HG03095 (cell line): ENCODE results near the gene TSPAN32.

ENCODE experiments used
- ATAC-seq: cut with Tn5 transposase; IDR thresholded peaks from one replicate; pipeline ENCODE4 v1.9.1; 2021; ENCODE audit warnings: moderate library complexity; ENCODE audit not compliant: unreplicated experiment

Gene TSPAN32

GRCh38 chr11:2314136-2314524, 12.3 kb downstream of the TSPAN32 start:
- ATAC-seq = no peak

- no peak for ATAC-seq
These were observed 12.9 kb downstream of the TSPAN32 start for GRCh38 chr11:2314525-2315394.

- no peak for ATAC-seq
These were observed 13.8 kb downstream of the TSPAN32 start for GRCh38 chr11:2315395-2316168.

- ATAC-seq = no peak
These were observed 14.6 kb downstream of the TSPAN32 start for GRCh38 chr11:2316169-2316962.

- ATAC-seq = no peak
These were observed 15.1 kb downstream of the TSPAN32 start for GRCh38 chr11:2316963-2317244.

- no peak for ATAC-seq
These were observed 15.7 kb downstream of the TSPAN32 start for GRCh38 chr11:2317354-2318050.

- no peak for ATAC-seq
These were observed 16.3 kb downstream of the TSPAN32 start for GRCh38 chr11:2318123-2318522.

- ATAC-seq = no peak
These were observed 16.9 kb downstream of the TSPAN32 start for GRCh38 chr11:2318707-2319106.

GRCh38 chr11:2319791-2320472, 18.1 kb downstream of the TSPAN32 start:
- ATAC-seq = no peak

- ATAC-seq = no peak
These were observed 18.9 kb downstream of the TSPAN32 start for GRCh38 chr11:2320568-2321310.

- no peak for ATAC-seq
These were observed 19.5 kb downstream of the TSPAN32 start for GRCh38 chr11:2321311-2321683.

- ATAC-seq = no peak
These were observed 23.3 kb downstream of the TSPAN32 start for GRCh38 chr11:2325123-2325522.

- ATAC-seq = no peak
These were observed 23.9 kb downstream of the TSPAN32 start for GRCh38 chr11:2325719-2326118.

- no peak for ATAC-seq
These were observed 25.2 kb downstream of the TSPAN32 start for GRCh38 chr11:2327032-2327431.

GRCh38 chr11:2328021-2328420, 26.2 kb downstream of the TSPAN32 start:
- ATAC-seq = no peak

- ATAC-seq = no peak
These were observed 27.0 kb downstream of the TSPAN32 start for GRCh38 chr11:2328656-2329354.

GRCh38 chr11:2329551-2329950, 27.7 kb downstream of the TSPAN32 start:
- no peak for ATAC-seq

- no peak for ATAC-seq
These were observed 28.9 kb downstream of the TSPAN32 start for GRCh38 chr11:2330696-2331095.

- ATAC-seq = no peak
These were observed 29.6 kb downstream of the TSPAN32 start for GRCh38 chr11:2331404-2331803.
